ENCODE results near the gene TRAPPC2L.

The TRAPPC2L gene, protein sequence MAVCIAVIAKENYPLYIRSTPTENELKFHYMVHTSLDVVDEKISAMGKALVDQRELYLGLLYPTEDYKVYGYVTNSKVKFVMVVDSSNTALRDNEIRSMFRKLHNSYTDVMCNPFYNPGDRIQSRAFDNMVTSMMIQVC

DNA sequence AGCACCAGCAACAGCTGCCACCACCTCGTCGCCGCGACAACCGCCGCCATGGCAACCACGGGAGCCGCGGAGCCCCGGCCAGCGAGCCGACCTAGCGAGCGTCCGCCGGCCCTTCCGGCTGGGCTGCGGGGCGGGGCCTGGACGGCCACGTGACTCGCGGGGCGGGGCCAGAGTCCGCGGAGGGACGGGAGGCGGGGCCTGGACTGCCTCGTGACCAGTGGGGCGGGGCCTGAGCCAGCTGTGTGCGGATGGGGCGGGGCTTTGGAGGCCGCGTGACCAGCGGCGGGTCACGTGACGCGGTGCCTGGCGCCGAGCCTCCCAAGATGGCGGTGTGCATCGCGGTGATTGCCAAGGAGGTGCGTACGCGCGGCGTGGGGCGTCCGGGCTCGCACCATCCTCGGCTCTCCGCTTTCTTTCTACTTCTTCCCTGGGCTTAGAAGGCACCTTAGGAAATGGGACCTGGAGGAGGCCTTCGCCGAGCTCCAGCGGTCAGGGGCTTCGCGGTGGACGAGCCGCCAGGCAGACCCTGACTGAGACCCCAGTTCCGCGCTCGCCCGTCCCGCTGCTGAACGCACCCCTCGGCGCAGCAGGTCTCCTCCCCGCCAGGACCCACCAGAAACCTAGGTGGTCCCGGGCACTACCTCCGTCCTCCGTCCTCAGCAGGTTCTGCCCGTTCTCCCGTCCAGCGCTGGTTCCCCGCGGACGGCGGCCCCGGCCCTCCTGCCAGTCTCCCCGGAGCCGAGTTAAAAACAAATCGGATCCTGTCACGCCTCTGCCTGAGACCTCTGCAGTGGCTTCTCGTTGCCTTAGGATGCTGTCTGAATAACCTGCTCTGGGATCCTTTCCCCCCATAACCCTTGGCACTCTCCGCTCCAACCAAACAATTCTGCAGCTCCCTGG is at the start of gene TRAPPC2L, which contains the start of gene GALNS:
TSS of gene TRAPPC2L (plus strand) at position 300 of the 900 bp plus-strand sequence. CDS start at position 324, 24 bp downstream.
TSS of gene GALNS (minus strand) at position 120 of the 900 bp plus-strand sequence. CDS start at position 50, 70 bp downstream.
- DNase-seq (ENCODE audit: low spot score): peak; percentile 95

GRCh38 chr16:88807142-88807625 is 49.7 kb upstream of the TRAPPC2L start:
- no peak for DNase-seq (ENCODE audit: low spot score)

- no peak for DNase-seq (ENCODE audit: low spot score)
Measured at GRCh38 chr16:88807626-88808453, 49.1 kb upstream of the TRAPPC2L start.

GRCh38 chr16:88809068-88809675 is 47.8 kb upstream of the TRAPPC2L start:
- DNase-seq (ENCODE audit: low spot score): no peak

- DNase-seq (ENCODE audit: low spot score): no peak
Measured at GRCh38 chr16:88809676-88810165, 47.2 kb upstream of the TRAPPC2L start.

- peak; percentile 64 for DNase-seq (ENCODE audit: low spot score)
Measured at GRCh38 chr16:88810166-88810911, 46.6 kb upstream of the TRAPPC2L start.

- peak; percentile 85 for DNase-seq (ENCODE audit: low spot score)
Measured at GRCh38 chr16:88810912-88811768, 45.8 kb upstream of the TRAPPC2L start.

DNA sequence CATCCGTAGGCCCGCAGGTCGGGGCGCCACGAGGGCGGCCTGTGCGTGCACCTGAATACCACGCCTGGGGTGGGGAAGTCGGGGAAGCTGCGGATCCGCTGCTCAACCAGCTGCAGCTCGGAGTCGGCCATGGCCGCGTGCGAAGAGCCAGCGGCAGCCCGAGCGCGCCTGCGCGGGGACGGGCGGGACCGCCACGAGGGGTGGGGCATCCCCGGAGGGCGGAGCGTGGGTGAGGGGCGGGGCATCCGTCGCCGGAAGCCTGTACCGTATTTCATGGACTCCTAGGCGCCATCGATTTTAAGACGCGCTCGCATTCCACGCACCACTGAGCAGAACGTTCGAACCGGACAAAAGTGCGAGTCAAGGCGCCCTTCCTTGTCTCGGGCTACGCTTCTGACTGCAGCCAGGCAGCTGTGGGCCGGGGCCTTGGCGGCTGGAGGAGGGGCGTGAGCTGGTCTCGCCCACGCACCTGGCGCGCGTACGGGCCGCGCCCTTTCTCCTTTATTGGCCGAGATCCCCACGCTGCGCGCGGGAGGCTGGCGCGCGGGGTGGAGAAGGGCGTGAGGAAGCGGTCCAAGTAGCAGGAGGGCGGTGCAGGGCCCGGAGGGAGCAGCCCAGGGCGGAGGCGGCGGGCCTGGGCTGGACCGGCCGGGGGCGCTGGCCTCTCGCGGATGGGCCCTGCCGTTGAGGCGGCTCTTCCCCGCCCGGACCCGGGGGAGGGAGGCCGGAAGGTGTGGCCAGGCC is 45.0 kb upstream of the TRAPPC2L start, which contains the start of gene APRT:
TSS of gene APRT (minus strand) at position 160 of the 744 bp plus-strand sequence. CDS start at position 131, 29 bp downstream.
- DNase-seq (ENCODE audit: low spot score): peak; percentile 91

GRCh38 chr16:88812513-88813268 is 44.2 kb upstream of the TRAPPC2L start:
- DNase-seq (ENCODE audit: low spot score): no peak

- DNase-seq (ENCODE audit: low spot score): no peak
Measured at GRCh38 chr16:88813269-88814143, 43.4 kb upstream of the TRAPPC2L start.

- DNase-seq (ENCODE audit: low spot score): no peak
Measured at GRCh38 chr16:88814144-88814502, 42.8 kb upstream of the TRAPPC2L start.

GRCh38 chr16:88815227-88815626 is 41.7 kb upstream of the TRAPPC2L start:
- DNase-seq (ENCODE audit: low spot score): no peak

- peak; percentile 78 for DNase-seq (ENCODE audit: low spot score)
Measured at GRCh38 chr16:88815901-88816589, 40.9 kb upstream of the TRAPPC2L start.

- no peak for DNase-seq (ENCODE audit: low spot score)
Measured at GRCh38 chr16:88816736-88817535, 40.0 kb upstream of the TRAPPC2L start.

DNA sequence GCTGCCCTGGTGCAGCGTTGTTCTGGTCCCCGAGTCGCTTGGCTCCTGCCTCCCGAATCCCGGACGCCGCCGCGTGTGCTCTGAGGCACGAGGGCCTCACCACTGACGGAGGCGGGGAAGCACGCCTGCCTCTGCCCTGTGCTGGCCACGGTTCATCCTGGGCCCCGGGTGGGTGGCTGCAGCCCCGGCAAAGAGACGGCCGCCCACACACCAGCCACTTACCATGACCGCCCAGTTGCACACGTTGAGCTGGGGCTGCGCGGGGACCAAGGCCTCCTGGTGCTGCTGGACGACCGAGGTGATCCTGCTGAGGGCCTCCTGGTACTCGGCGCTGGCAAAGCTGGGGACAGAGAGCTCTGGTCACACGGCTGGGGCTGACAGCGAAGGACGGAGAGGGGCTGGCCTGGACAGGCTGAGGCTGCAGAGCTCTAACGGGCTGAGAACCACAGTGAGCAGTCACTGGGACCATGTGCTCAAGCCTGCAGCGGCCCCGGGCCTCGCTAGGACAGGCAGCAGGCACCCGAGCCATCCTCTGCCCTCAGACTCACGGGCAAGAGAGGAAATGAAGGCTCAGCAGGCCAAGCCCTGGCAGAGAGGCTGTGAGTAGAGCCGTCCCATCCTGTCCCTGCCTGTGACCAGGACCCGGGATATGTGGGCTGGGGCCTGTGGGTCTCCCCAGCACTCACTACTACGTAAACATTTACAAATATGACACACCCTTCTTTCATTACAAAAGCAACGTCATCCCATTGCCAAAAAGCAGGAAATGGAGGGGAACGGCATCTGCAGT is 38.9 kb upstream of the TRAPPC2L start:
- DNase-seq (ENCODE audit: low spot score): no peak

Data from NAMALWA (cell line).